Activated CD4-positive, alpha-beta T cell treated with anti-CD3 and anti-CD28 coated beads for 4 hours (primary cell): Measurements from ENCODE around the gene RPS10.
"Not testable (repeated sequence)": the region's sequence is repeated elsewhere in the genome, so short reads cannot be mapped to it uniquely, and the experiment has no call there.

Experiments
- DNase-seq, 2 donors: peaks; one replicate each; pipeline ENCODE4 v3.0.0-alpha.2; 2020

The RPS10 gene

GRCh38 chr6:34447386-34447785, 21.5 kb upstream of the RPS10 start:
- no peak for DNase-seq

- DNase-seq, result no peak
These were observed 19.5 kb upstream of the RPS10 start for GRCh38 chr6:34445313-34445860.

DNA sequence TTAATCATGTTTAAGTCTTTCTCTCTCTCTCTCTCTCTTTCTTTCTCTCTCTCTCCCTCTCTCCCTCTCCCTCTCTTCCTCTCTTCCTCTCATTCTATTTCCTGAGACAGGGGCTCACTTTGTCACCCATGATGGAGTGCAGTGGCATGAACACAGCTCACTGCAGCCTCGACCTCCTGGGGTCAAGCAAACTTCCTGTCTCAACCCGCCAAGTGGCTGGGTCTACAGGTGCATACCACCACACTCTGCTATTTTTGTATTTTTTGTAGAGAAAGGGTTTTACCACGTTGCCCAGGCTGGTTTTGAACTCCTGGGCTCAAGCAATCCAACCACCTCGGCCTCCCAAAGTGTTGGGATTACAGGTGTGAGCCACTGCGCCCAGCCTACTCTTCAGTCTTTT, 15.7 kb upstream of the RPS10 start:
- no peak for DNase-seq

- no peak for DNase-seq
These were observed 13.6 kb upstream of the RPS10 start for GRCh38 chr6:34439442-34439841.

- DNase-seq, result no peak
These were observed 12.8 kb upstream of the RPS10 start for GRCh38 chr6:34438705-34439104.

- no peak for DNase-seq
These were observed 11.7 kb upstream of the RPS10 start for GRCh38 chr6:34437644-34437970.

- no peak for DNase-seq
These were observed 11.2 kb upstream of the RPS10 start for GRCh38 chr6:34436803-34437643.

GRCh38 chr6:34435916-34436315, 10.0 kb upstream of the RPS10 start:
- no peak for DNase-seq

GRCh38 chr6:34425132-34425497, 754 bp downstream of the RPS10 start:
- peak in 1 of 2 donors; percentile 16 for DNase-seq

DNA sequence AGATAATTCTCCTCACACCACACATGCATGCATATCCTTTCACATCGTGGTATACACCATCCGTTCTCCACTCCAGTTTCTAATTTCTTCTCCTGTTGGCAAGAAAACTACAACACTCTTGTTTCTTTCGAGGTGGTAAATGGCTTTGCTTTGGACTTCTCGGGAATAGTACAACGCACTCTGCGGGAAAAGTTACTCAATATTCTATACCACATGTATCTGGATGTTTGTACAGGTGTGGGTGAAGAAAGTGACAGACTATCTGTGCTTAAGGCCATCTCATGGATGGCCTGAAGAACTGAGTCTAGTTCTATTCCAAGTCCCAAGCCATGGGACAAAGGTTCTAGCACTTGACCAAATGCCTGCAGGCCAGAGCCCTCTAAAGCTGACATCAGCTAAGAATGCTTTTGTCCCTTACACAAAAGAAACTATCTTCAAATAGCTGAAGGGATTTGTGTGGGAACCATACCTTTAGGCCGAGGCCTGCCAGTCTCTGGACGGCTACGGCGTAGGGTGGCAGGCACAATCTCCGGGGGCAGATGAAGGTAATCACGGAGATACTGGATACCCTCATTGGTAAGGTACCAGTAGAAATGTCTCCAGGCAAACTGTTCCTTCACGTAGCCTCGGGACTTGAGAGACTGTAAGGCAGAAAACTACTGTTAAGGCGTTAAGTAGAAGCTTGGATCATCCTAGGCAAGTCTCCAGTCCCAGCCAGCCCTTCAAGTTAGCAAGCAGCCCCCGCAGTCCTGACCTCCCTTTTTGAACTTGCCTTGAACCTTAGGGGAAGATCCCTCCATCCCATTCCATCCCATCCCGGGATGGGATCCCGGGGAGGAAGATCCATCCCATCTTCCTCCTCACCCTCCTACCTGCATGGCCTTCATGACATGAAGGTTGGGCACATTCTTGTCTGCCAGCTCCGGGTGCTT, 1.4 kb downstream of the RPS10 start:
- DNase-seq, result no peak

- no peak for DNase-seq
These were observed 2.6 kb downstream of the RPS10 start for GRCh38 chr6:34423254-34423653.

DNA sequence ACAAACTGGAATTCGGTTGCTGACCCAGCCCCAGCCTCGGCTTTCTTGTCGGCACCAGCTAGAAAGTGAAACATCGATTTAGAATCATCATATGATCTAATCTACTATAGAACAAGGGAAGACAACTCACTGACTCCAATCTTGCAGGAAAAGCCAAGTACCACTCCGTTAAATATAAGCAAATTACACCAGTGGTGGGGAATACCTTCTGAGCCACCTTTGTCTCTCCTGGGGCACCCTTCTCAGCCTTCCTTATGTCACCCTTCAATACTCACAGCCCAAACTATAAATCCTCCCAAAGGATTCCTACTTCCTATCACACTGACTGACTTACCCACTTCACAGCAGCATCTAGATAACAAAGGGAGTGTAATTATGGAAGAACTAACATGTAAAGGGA, 7.5 kb downstream of the RPS10 start:
- no peak for DNase-seq

- DNase-seq, result no peak
These were observed 8.9 kb downstream of the RPS10 start for GRCh38 chr6:34416877-34417371.

DNA sequence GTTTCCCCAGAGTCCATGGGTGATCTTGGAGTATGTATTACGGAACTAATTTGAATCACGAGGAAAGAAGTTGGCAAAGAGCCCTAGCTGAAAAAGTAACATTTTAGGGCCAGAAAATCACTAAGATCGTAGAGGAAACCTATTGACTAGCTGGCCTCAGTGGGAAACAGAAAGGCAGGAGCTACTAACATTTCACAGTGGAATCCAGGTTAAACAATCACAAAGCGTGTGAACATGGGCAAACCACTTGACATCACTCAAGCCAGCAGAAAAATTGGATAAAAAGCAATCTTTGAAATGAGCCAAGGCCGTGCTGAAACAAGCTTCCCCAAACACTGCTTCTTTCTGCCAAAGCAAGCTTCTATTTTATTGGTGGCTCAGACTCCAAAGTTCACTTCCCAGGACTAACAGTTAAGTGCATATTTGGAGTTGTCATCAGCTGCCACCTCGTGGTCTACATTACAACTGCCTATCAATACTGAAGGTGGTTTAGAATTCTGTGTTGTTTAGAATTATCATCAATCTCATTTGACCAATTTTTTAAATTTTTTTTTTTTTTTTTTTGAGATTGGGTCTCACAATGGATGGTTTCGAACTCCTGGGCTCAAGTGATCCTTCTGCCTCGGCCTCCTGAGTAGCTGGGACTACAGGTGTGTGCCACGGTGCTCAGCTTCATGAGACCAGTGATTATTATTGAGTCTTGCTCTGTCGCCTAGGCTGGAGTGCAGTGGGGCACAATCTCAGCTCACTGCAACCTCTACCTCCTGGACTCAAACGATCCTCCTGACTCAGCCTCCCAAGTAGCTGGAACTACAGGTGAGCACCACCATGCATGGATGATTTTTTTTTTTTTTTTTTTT, 10.6 kb downstream of the RPS10 start:
- peak; percentile 30 to 42 for DNase-seq

DNA sequence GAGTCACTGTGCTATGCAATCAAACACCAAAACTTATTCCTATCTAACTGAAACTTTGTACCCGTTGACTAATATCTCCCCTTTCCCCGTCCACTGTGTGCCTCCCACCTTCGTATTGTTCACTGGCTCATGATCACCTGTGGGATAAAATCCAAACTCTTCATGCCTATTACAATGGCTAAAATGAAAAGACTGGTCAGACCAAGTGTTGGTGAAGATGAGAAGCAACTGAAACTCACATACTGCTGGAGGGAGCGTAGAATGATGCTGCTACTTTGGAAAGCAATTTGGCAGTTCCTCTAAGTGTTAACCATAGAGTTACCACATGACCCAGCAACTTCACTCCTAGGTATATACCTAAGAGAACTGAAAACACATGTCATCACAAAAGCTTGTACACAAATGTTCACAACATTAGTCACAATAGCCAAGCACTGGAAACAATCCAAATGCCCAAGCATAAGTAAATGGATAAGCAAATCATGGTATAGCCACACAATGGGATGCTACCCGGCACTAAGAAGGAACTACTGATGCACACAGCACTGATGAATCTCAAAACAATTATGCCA, 13.1 kb downstream of the RPS10 start:
- no peak for DNase-seq

GRCh38 chr6:34412016-34412415, 13.9 kb downstream of the RPS10 start:
- no peak for DNase-seq

DNA sequence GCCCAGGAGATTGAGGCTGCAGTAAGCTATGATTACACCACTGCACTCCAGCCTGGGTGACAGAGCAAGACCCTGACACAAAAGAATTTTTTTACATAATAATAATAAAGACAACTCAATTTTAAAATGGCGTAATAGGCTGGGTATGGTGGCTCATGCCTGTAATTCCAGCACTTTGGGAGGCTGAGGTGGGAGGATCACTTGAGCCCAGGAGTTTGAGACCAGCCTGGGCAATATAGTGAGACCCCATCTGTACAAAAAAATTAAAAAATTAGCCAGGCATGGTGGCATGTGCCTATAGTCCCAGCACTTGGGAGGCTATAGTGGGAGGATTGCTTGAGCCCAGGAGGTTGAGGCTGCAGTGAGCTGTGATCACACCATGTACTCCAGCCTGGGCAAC, 18.0 kb downstream of the RPS10 start:
- not testable (repeated sequence) for DNase-seq

GRCh38 chr6:34396518-34396917, 29.4 kb downstream of the RPS10 start:
- no peak for DNase-seq

DNA sequence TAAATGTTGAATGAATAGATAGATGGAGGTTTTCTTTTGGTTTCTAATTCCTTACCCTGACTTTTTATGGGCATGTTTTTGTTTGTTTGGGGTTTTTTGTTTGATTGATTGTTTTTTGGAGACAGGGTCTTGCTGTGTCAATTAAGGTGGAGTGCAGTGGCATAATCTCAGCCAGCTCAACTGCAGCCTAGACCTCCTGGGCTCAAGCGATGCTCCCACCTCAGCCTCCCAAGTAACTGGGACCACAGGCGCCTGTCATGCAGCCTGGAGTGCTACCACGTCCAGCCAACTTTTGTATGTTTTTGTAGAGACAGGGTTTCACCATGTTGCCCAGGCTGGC, 31.9 kb downstream of the RPS10 start:
- DNase-seq, result no peak

DNA sequence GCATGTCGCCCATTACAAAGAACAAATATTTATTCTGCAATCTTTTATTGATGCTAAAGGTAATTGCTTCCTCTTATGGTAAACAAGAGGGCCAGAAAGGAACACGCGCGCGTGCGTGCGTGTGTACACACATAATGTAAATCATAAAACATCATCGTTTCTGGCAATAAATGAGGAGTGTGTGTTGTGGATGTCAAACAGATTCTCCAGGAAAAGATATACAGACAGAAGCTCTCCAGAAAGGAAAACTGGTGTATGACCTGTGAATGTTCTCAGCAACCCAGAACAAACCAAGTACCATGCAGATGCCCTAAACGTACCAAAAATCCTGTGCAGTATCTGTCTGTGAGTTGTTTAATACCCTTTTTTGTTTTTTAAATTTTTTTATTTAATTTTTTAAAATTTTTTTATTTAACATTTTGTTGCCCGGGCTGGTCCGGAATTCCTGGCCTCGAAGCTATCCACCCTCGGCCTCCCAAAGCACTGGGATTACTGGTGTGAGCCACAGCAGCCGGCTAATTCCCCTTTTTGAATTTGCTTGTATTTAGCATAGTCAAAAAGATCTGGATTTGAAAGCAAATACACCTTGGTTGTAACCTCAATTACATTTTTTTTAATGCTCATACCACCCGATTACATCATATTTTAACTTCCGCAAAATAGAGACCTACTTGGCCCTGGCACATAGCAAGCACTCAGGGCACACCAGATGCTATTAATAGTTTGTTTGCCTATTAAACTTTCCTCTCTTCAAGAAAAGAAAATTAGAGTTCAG, 32.5 kb downstream of the RPS10 start:
- DNase-seq, result peak in 1 of 2 donors; percentile 5

DNA sequence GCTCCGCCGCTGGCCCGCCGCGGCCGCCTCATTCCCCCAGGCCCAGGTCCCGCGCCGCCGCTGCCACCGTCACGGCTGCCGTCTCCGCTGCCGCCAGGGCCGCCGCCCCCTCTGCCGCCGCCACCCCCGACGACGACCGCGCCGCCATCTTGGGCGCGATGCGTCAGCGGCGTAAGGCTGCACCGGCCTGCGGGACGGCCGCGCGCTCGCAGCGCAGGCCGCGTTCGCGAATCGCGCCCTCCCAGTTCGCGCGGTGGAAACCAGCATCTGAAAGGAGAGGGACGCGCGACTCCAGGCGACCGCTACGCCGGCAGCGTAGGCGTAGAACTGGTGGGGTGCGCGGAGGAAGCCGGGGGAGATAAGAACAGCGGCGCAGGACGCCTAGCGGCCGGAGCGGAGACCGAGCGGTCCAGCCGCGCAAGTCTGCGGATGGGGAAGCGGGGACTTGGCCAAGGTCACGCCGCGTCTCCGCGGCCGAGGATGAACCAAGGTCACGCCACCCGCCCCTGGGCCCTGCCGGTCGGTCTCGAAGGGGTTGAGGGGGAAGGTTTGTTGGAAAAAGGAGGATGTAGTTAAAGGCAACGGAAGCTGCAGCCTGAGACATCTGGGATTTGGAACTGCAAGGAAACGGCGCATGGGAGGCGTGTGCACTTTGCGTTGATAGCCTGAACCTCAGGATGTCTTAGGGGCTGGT, 33.2 kb downstream of the RPS10 start, which contains the start of gene NUDT3:
Gene NUDT3, minus strand, starts transcription at position 173 of the 694 bp plus-strand sequence. CDS start 307 bp downstream, outside the sequence.
- DNase-seq, result peak; percentile 92 to 94
